ENCODE results near the gene NR1H4.

DNA sequence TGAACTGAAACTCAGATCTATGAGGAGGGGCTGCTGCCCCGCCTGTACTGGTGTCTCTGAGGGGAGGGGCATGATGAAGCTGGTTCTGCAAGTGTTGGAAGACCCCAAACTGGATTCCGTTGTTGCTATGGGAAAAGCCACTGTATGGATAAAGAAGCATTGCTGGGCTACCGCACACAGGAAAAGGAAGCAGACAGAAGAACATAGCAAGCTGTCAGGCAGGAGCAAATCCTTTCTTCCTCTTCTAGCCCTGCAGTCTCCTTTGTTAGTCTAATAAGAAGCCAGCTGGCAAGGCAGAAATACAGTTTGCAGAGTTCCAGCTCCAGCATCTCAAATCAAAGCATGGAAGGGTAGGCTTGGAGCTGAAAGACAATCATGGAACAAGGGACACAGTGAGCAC, 26.3 kb upstream of the NR1H4 start:
- TF ChIP-seq, protein P1, sequence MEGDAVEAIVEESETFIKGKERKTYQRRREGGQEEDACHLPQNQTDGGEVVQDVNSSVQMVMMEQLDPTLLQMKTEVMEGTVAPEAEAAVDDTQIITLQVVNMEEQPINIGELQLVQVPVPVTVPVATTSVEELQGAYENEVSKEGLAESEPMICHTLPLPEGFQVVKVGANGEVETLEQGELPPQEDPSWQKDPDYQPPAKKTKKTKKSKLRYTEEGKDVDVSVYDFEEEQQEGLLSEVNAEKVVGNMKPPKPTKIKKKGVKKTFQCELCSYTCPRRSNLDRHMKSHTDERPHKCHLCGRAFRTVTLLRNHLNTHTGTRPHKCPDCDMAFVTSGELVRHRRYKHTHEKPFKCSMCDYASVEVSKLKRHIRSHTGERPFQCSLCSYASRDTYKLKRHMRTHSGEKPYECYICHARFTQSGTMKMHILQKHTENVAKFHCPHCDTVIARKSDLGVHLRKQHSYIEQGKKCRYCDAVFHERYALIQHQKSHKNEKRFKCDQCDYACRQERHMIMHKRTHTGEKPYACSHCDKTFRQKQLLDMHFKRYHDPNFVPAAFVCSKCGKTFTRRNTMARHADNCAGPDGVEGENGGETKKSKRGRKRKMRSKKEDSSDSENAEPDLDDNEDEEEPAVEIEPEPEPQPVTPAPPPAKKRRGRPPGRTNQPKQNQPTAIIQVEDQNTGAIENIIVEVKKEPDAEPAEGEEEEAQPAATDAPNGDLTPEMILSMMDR (IDR thresholded peaks at IDR 0.05), result no peak
- TF ChIP-seq POLR2A (IDR thresholded peaks at IDR 0.05), result no peak

Data from breast epithelium (tissue), 3 donors.